GM23338 (cell line): Measurements from ENCODE around the gene SLC22A4. TPM values are rescaled to one million over a fixed set of nuclear protein-coding genes. Genes with fewer than 3 reads are reported as not detected.

Source experiments
- ATAC-seq: fragments of 200-7000 bp; cut with Tn5 transposase; 3 replicates; pipeline ENCODE4 v1.9.1; 2020
- DNase-seq: peaks from one replicate; pipeline ENCODE4 v3.0.0-alpha.2; 2015; ENCODE audit warnings: low spot score
- H2AFZ ChIP-seq: fragments of 200-600 bp; sonication (generic); 2 replicates; pipeline ENCODE4 v1.8.0; 2016; ENCODE audit warnings: antibody characterized with exemption, mild to moderate bottlenecking, moderate library complexity
- H3F3A ChIP-seq: fragments of 200-600 bp; sonication (generic); replicated peaks from 2 replicates; pipeline ENCODE4 v1.8.0; 2017; ENCODE audit warnings: antibody characterized with exemption, mixed run types, low read depth
- H3K27ac ChIP-seq: fragments of 200-600 bp; sonication (generic); 2 replicates; pipeline ENCODE4 v1.6.1; 2016; ENCODE audit warnings: low read depth
- H3K27me3 ChIP-seq: fragments of 200-600 bp; sonication (generic); 2 replicates; pipeline ENCODE4 v1.8.0; 2016; ENCODE audit warnings: mild to moderate bottlenecking, mixed run types, moderate library complexity; ENCODE audit not compliant: insufficient read depth
- H3K36me3 ChIP-seq: fragments of 200-600 bp; sonication (generic); 2 replicates; pipeline ENCODE4 v1.8.0; 2016; ENCODE audit warnings: mild to moderate bottlenecking; ENCODE audit not compliant: insufficient read depth
- H3K4me1 ChIP-seq: fragments of 200-600 bp; sonication (generic); 2 replicates; pipeline ENCODE4 v1.8.0; 2016; ENCODE audit warnings: mild to moderate bottlenecking, moderate library complexity; ENCODE audit not compliant: insufficient read depth
- H3K4me2 ChIP-seq: fragments of 200-600 bp; sonication (generic); 2 replicates; pipeline ENCODE4 v1.7.1; 2017; ENCODE audit warnings: mixed run types
- H3K4me3 ChIP-seq: fragments of 200-600 bp; sonication (generic); 2 replicates; pipeline ENCODE4 v1.6.1; 2016; ENCODE audit warnings: mixed run types
- H3K79me2 ChIP-seq: fragments of 200-600 bp; sonication (generic); replicated peaks from 2 replicates; pipeline ENCODE4 v1.8.0; 2017; ENCODE audit warnings: mild to moderate bottlenecking; ENCODE audit not compliant: insufficient read depth
- H3K9me2 ChIP-seq: fragments of 200-600 bp; sonication (generic); 2 replicates; pipeline ENCODE4 v1.8.0; 2017; ENCODE audit not compliant: insufficient read depth
- H4K20me1 ChIP-seq: fragments of 200-600 bp; sonication (generic); replicated peaks from 2 replicates; pipeline ENCODE4 v1.8.0; 2017; ENCODE audit warnings: mild to moderate bottlenecking; ENCODE audit not compliant: insufficient read depth
- H3K27ac Mint-ChIP-seq: 2 replicates; pipeline ENCODE4 v1.8.0; 2020; ENCODE audit warnings: inconsistent platforms, mild to moderate bottlenecking, moderate library complexity, mixed read lengths
- H3K27me3 Mint-ChIP-seq: 3 replicates; pipeline ENCODE4 v1.8.0; 2022; ENCODE audit warnings: low read depth, mild to moderate bottlenecking, moderate library complexity, mixed read lengths, inconsistent platforms; ENCODE audit not compliant: insufficient read depth, poor library complexity
- H3K36me3 Mint-ChIP-seq: 3 replicates; pipeline ENCODE4 v1.8.0; 2021; ENCODE audit warnings: low read depth, mild to moderate bottlenecking, inconsistent platforms, moderate library complexity, mixed read lengths
- H3K4me1 Mint-ChIP-seq: 3 replicates; pipeline ENCODE4 v1.8.0; 2020; ENCODE audit warnings: mild to moderate bottlenecking, inconsistent platforms, mixed read lengths
- H3K4me3 Mint-ChIP-seq: 3 replicates; pipeline ENCODE4 v1.8.0; 2021; ENCODE audit warnings: moderate library complexity, mild to moderate bottlenecking, inconsistent platforms, mixed read lengths
- H3K9me3 Mint-ChIP-seq: 3 replicates; pipeline ENCODE4 v1.8.0; 2020; ENCODE audit warnings: moderate library complexity, mild to moderate bottlenecking, inconsistent platforms, mixed read lengths
- CREB1 ChIP-seq: fragments of 250-450 bp; sonication (Bioruptor Pico); IDR thresholded peaks from 2 replicates; pipeline ENCODE4 v1.5.0; 2020; ENCODE audit warnings: low read depth, mild to moderate bottlenecking, moderate library complexity
- EZH2 ChIP-seq: fragments of 200-600 bp; sonication (generic); IDR thresholded peaks from one replicate; pipeline ENCODE4 v1.8.0; 2017; ENCODE audit warnings: antibody characterized with exemption, mild to moderate bottlenecking, low read depth; ENCODE audit not compliant: unreplicated experiment
- NANOG ChIP-seq: IDR thresholded peaks from 2 replicates; pipeline ENCODE4 v1.6.1; 2016; ENCODE audit warnings: antibody characterized with exemption, borderline replicate concordance
- POLR2AphosphoS5 ChIP-seq: IDR thresholded peaks from 2 replicates; pipeline ENCODE4 v1.6.1; 2016; ENCODE audit warnings: antibody characterized with exemption, low read depth
- REST ChIP-seq: IDR thresholded peaks from one replicate; pipeline ENCODE4 v1.6.1; 2018; ENCODE audit warnings: antibody characterized with exemption; ENCODE audit not compliant: unreplicated experiment
- STAT1 ChIP-seq: IDR thresholded peaks from one replicate; pipeline ENCODE4 v1.6.1; 2016; ENCODE audit warnings: antibody characterized with exemption; ENCODE audit not compliant: unreplicated experiment
- ZNF114 ChIP-seq: fragments of 250-450 bp; sonication (Bioruptor Pico); IDR thresholded peaks from 2 replicates; pipeline ENCODE4 v1.5.0; 2020; ENCODE audit warnings: mild to moderate bottlenecking, moderate library complexity
- ZNF331 ChIP-seq: fragments of 250-450 bp; sonication (Bioruptor Pico); IDR thresholded peaks from 2 replicates; pipeline ENCODE4 v1.5.0; 2020; ENCODE audit warnings: low read depth, mild to moderate bottlenecking, moderate library complexity
- ZNF462 ChIP-seq: fragments of 250-450 bp; sonication (Bioruptor Pico); IDR thresholded peaks from 2 replicates; pipeline ENCODE4 v1.5.0; 2020; ENCODE audit warnings: mild to moderate bottlenecking, moderate library complexity
- polyA plus RNA-seq: library from polyadenylated mRNA; unstranded; fragments of >200 nt; fragmentation: Nextera tagmentation; extraction: Ambion mirVana; gene quantifications from 2 replicates; pipeline ENCODE4 v1.2.1, GENCODE V29; 2016
- total RNA-seq: library from RNA; depleted of rRNA; stranded (reverse); fragments of >200 nt; shearing (Covaris generic); gene quantifications from 2 replicates; pipeline ENCODE4 v1.2.3, GENCODE V29; 2014
- TF ChIP-seq, protein P1 (sequence below), 2 experiments: fragments of 200-600 bp in 1 of 2; sonication (generic) in 1 of 2; conservative IDR thresholded peaks; 2 replicates each; pipeline versions ENCODE4 v1.5.1 to v1.6.1; 2016 to 2017; ENCODE audit warnings: antibody characterized with exemption in 2 of 2, low read depth in 2 of 2, mild to moderate bottlenecking in 2 of 2, moderate library complexity in 1 of 2
- TF ChIP-seq, protein P2 (sequence below): IDR thresholded peaks from 2 replicates; pipeline ENCODE4 v1.6.1; 2016; ENCODE audit warnings: antibody characterized with exemption

Gene SLC22A4
- total and polyA plus RNA-seq, 2 experiments from 2014 or later: 0.28 to 0.40 TPM

DNA sequence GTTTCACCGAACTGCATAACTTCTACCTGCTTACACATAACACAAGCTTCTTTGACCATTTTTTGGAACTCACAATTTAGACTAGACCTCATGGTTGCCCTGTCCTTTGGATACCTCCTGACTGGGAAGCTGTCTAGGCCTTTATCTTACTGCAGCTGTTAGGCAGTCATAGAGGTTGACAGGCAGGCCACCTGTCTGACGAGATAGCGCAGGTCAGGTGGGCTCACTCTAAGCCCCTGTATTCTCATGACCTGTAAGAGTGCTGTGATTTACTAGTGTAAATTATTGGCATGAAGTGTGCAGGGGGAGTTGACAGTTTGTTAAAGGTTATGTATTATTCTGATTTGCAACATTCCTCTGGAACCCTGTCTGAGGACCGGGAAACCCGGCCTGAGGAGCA is 29.0 kb downstream of the SLC22A4 start (continued):
- no peak for TF ChIP-seq CREB1 (CRISPR knock-in tag)
- no peak for TF ChIP-seq REST
- no peak for TF ChIP-seq POLR2AphosphoS5
- TF ChIP-seq, protein P1, sequence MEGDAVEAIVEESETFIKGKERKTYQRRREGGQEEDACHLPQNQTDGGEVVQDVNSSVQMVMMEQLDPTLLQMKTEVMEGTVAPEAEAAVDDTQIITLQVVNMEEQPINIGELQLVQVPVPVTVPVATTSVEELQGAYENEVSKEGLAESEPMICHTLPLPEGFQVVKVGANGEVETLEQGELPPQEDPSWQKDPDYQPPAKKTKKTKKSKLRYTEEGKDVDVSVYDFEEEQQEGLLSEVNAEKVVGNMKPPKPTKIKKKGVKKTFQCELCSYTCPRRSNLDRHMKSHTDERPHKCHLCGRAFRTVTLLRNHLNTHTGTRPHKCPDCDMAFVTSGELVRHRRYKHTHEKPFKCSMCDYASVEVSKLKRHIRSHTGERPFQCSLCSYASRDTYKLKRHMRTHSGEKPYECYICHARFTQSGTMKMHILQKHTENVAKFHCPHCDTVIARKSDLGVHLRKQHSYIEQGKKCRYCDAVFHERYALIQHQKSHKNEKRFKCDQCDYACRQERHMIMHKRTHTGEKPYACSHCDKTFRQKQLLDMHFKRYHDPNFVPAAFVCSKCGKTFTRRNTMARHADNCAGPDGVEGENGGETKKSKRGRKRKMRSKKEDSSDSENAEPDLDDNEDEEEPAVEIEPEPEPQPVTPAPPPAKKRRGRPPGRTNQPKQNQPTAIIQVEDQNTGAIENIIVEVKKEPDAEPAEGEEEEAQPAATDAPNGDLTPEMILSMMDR (conservative IDR thresholded peaks at IDR 0.05; ENCODE audit: low read depth in 2 of 2): no peak
- TF ChIP-seq ZNF114 (CRISPR knock-in tag): no peak
- TF ChIP-seq EZH2: no peak
- no peak for TF ChIP-seq NANOG
- TF ChIP-seq, protein P2, sequence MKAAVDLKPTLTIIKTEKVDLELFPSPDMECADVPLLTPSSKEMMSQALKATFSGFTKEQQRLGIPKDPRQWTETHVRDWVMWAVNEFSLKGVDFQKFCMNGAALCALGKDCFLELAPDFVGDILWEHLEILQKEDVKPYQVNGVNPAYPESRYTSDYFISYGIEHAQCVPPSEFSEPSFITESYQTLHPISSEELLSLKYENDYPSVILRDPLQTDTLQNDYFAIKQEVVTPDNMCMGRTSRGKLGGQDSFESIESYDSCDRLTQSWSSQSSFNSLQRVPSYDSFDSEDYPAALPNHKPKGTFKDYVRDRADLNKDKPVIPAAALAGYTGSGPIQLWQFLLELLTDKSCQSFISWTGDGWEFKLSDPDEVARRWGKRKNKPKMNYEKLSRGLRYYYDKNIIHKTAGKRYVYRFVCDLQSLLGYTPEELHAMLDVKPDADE: no peak
- TF ChIP-seq STAT1: no peak
- TF ChIP-seq ZNF331 (CRISPR knock-in tag): no peak

- DNase-seq (peak; percentile 48), ATAC-seq (no peak)
- Mint-ChIP-seq H3K4me1 (peaks cover 22% of the 10 kb centered on the region), H3K9me3 (no peaks in the 10 kb centered on the region; the same call in 2 of the 3 replicates), H3K36me3 (no peaks in the 10 kb centered on the region), H3K27ac (no peak overlapping the region), H3K4me3 (no peak overlapping the region), H3K27me3 (peaks cover 8% of the 10 kb centered on the region)
- Histone ChIP-seq H3K9me2 (no peaks in the 10 kb centered on the region), H4K20me1 (no peaks in the 10 kb centered on the region), H3K27ac (no peak overlapping the region), H3K27me3 (no peaks in the 10 kb centered on the region), H3K36me3 (no peaks in the 10 kb centered on the region), H3F3A (no peaks in the 10 kb centered on the region), H3K4me1 (peaks cover 15% of the 10 kb centered on the region), H3K4me2 (no peak overlapping the region), H3K79me2 (no peaks in the 10 kb centered on the region), H2AFZ (no peak overlapping the region), H3K4me3 (no peak overlapping the region)
- TF ChIP-seq NANOG (no peak), ZNF462 (CRISPR knock-in tag) (no peak), POLR2AphosphoS5 (no peak)
- TF ChIP-seq, protein P1 (conservative IDR thresholded peaks at IDR 0.05; ENCODE audit: low read depth in 2 of 2): no peak
Observed at GRCh38 chr5:132325691-132326090, 31.5 kb downstream of the SLC22A4 start.
